Activated naive CD4-positive, alpha-beta T cell treated with anti-CD3 and anti-CD28 coated beads, Interleukin-2, amount 50 U/mL, for 24 hours (primary cell): ENCODE results near the gene PSAP.
"Not testable (repeated sequence)": the region's sequence is repeated elsewhere in the genome, so short reads cannot be mapped to it uniquely, and the experiment has no call there.

Experiments used
- H3K27ac Mint-ChIP-seq: one replicate; pipeline ENCODE4 v1.8.0; 2021; ENCODE audit warnings: mild to moderate bottlenecking, mixed read lengths
- H3K27me3 Mint-ChIP-seq: one replicate; pipeline ENCODE4 v1.8.0; 2021; ENCODE audit warnings: mixed read lengths
- H3K36me3 Mint-ChIP-seq: one replicate; pipeline ENCODE4 v1.8.0; 2021; ENCODE audit warnings: mixed read lengths
- H3K4me1 Mint-ChIP-seq: one replicate; pipeline ENCODE4 v1.8.0; 2021; ENCODE audit warnings: mixed read lengths
- H3K4me3 Mint-ChIP-seq: one replicate; pipeline ENCODE4 v1.8.0; 2021; ENCODE audit warnings: mild to moderate bottlenecking, mixed read lengths
- H3K9me3 Mint-ChIP-seq: one replicate; pipeline ENCODE4 v1.8.0; 2021; ENCODE audit warnings: mixed read lengths

PSAP gene

GRCh38 chr10:71850743-71851464 is at the start of gene PSAP:
TSS of gene PSAP (minus strand) at chr10:71851251. CDS start at chr10:71851221, 30 bp downstream.
- H3K4me3 Mint-ChIP-seq: peak within 1 kb of the TSS; percentile 100
- no peaks in the 10 kb centered on the region for H3K27me3 Mint-ChIP-seq
- no peaks in the 10 kb centered on the region for H3K36me3 Mint-ChIP-seq
- no peaks in the 10 kb centered on the region for H3K9me3 Mint-ChIP-seq
- H3K27ac Mint-ChIP-seq: peak within 1 kb of the TSS; percentile 92
- peaks cover 44% of the 10 kb centered on the region for H3K4me1 Mint-ChIP-seq

- peaks cover 5% of the 10 kb centered on the region for H3K4me1 Mint-ChIP-seq
- H3K4me3 Mint-ChIP-seq: no peak overlapping the region
- H3K9me3 Mint-ChIP-seq: no peaks in the 10 kb centered on the region
- no peaks in the 10 kb centered on the region for H3K36me3 Mint-ChIP-seq
- H3K27ac Mint-ChIP-seq: no peak overlapping the region
- H3K27me3 Mint-ChIP-seq: no peaks in the 10 kb centered on the region
Observed at GRCh38 chr10:71900441-71901180, 49.6 kb upstream of the PSAP start.

GRCh38 chr10:71899665-71900412 is 48.8 kb upstream of the PSAP start:
- H3K4me1 Mint-ChIP-seq: peaks cover 5% of the 10 kb centered on the region
- no peak overlapping the region for H3K4me3 Mint-ChIP-seq
- no peaks in the 10 kb centered on the region for H3K36me3 Mint-ChIP-seq
- no peaks in the 10 kb centered on the region for H3K27me3 Mint-ChIP-seq
- no peaks in the 10 kb centered on the region for H3K9me3 Mint-ChIP-seq
- H3K27ac Mint-ChIP-seq: no peak overlapping the region

- H3K27ac Mint-ChIP-seq, H3K4me3 Mint-ChIP-seq, H3K4me1 Mint-ChIP-seq, H3K36me3 Mint-ChIP-seq, H3K27me3 Mint-ChIP-seq, H3K9me3 Mint-ChIP-seq: not testable (repeated sequence)
Observed at GRCh38 chr10:71898346-71898745, 47.3 kb upstream of the PSAP start.

GRCh38 chr10:71893920-71894319 is 42.9 kb upstream of the PSAP start:
- Mint-ChIP-seq H3K27me3 (no peaks in the 10 kb centered on the region), H3K4me3 (no peak overlapping the region), H3K27ac (no peak overlapping the region), H3K4me1 (peaks cover 13% of the 10 kb centered on the region), H3K36me3 (no peaks in the 10 kb centered on the region), H3K9me3 (no peaks in the 10 kb centered on the region)

- Mint-ChIP-seq H3K4me3 (no peak overlapping the region), H3K4me1 (peaks cover 19% of the 10 kb centered on the region), H3K9me3 (no peaks in the 10 kb centered on the region), H3K36me3 (no peaks in the 10 kb centered on the region), H3K27ac (no peak overlapping the region), H3K27me3 (no peaks in the 10 kb centered on the region)
Observed at GRCh38 chr10:71893258-71893815, 42.3 kb upstream of the PSAP start.

GRCh38 chr10:71891437-71891836 is 40.4 kb upstream of the PSAP start:
- no peak overlapping the region for H3K27ac Mint-ChIP-seq
- no peak overlapping the region for H3K4me3 Mint-ChIP-seq
- no peaks in the 10 kb centered on the region for H3K36me3 Mint-ChIP-seq
- no peaks in the 10 kb centered on the region for H3K27me3 Mint-ChIP-seq
- H3K9me3 Mint-ChIP-seq: no peaks in the 10 kb centered on the region
- peaks cover 18% of the 10 kb centered on the region for H3K4me1 Mint-ChIP-seq

GRCh38 chr10:71889388-71889987 is 38.4 kb upstream of the PSAP start:
- peak overlapping the region; percentile 92 for H3K4me3 Mint-ChIP-seq
- H3K27me3 Mint-ChIP-seq: no peaks in the 10 kb centered on the region
- H3K9me3 Mint-ChIP-seq: no peaks in the 10 kb centered on the region
- H3K27ac Mint-ChIP-seq: peak overlapping the region; percentile 81
- H3K4me1 Mint-ChIP-seq: peaks cover 21% of the 10 kb centered on the region
- no peaks in the 10 kb centered on the region for H3K36me3 Mint-ChIP-seq

- Mint-ChIP-seq H3K36me3 (no peaks in the 10 kb centered on the region), H3K4me3 (peak overlapping the region; percentile 92), H3K4me1 (peaks cover 21% of the 10 kb centered on the region), H3K9me3 (no peaks in the 10 kb centered on the region), H3K27ac (peak overlapping the region; percentile 85), H3K27me3 (no peaks in the 10 kb centered on the region)
Observed at GRCh38 chr10:71888623-71889387, 37.8 kb upstream of the PSAP start.

- H3K9me3 Mint-ChIP-seq: no peaks in the 10 kb centered on the region
- H3K4me1 Mint-ChIP-seq: peaks cover 26% of the 10 kb centered on the region
- H3K27ac Mint-ChIP-seq: peak overlapping the region; percentile 85
- no peaks in the 10 kb centered on the region for H3K27me3 Mint-ChIP-seq
- peak overlapping the region; percentile 92 for H3K4me3 Mint-ChIP-seq
- no peaks in the 10 kb centered on the region for H3K36me3 Mint-ChIP-seq
Observed at GRCh38 chr10:71888248-71888622, 37.2 kb upstream of the PSAP start.

- Mint-ChIP-seq H3K9me3 (no peaks in the 10 kb centered on the region), H3K27me3 (no peaks in the 10 kb centered on the region), H3K4me1 (peaks cover 31% of the 10 kb centered on the region), H3K27ac (no peak overlapping the region), H3K4me3 (no peak overlapping the region), H3K36me3 (no peaks in the 10 kb centered on the region)
Observed at GRCh38 chr10:71887743-71888142, 36.7 kb upstream of the PSAP start.

GRCh38 chr10:71882813-71883659 is 32.0 kb upstream of the PSAP start:
- Mint-ChIP-seq H3K9me3 (no peaks in the 10 kb centered on the region), H3K4me1 (peaks cover 28% of the 10 kb centered on the region), H3K27me3 (no peaks in the 10 kb centered on the region), H3K4me3 (no peak overlapping the region), H3K36me3 (no peaks in the 10 kb centered on the region), H3K27ac (peak overlapping the region; percentile 8)

GRCh38 chr10:71881647-71882355 is 30.8 kb upstream of the PSAP start:
- Mint-ChIP-seq H3K9me3 (no peaks in the 10 kb centered on the region), H3K36me3 (no peaks in the 10 kb centered on the region), H3K4me1 (peaks cover 37% of the 10 kb centered on the region), H3K27me3 (no peaks in the 10 kb centered on the region), H3K27ac (no peak overlapping the region), H3K4me3 (no peak overlapping the region)

GRCh38 chr10:71881307-71881624 is 30.2 kb upstream of the PSAP start:
- not testable (repeated sequence) for H3K27me3 Mint-ChIP-seq, H3K27ac Mint-ChIP-seq, H3K36me3 Mint-ChIP-seq, H3K9me3 Mint-ChIP-seq, H3K4me3 Mint-ChIP-seq
- H3K4me1 Mint-ChIP-seq: peaks cover 37% of the 10 kb centered on the region
